HepG2 (cell line): ENCODE measurements around the gene CRYBA1. TPM values are rescaled to one million over a fixed set of nuclear protein-coding genes. Genes with fewer than 3 reads are reported as not detected.

Source experiments
- ARHGAP35 ChIP-seq: sonication (generic); formaldehyde crosslinking; IDR thresholded peaks from 2 replicates; pipeline ENCODE4 v1.9.0; 2022; ENCODE audit warnings: mild to moderate bottlenecking, inconsistent platforms, moderate library complexity, missing genetic modification reagents, borderline replicate concordance
- CREB1 ChIP-seq, 2 experiments: fragments of 450-650 bp in 1 of 2; IDR thresholded peaks; 2 replicates each; pipeline ENCODE4 v1.6.1; 2016 to 2017; ENCODE audit warnings: control low read depth in 1 of 2, mild to moderate bottlenecking in 1 of 2, missing compliant biosample characterization in 1 of 2, missing genetic modification characterization in 1 of 2
- CREM ChIP-seq, 2 experiments: sonication (generic) in 1 of 2; formaldehyde crosslinking in 1 of 2; IDR thresholded peaks; 2 replicates each; pipeline versions ENCODE4 v1.4.0 to v1.6.1; 2016 to 2020; ENCODE audit warnings: antibody characterized with exemption in 1 of 2, mild to moderate bottlenecking in 1 of 2, missing genetic modification reagents in 1 of 2
- GPN1 ChIP-seq: sonication (generic); formaldehyde crosslinking; IDR thresholded peaks from 2 replicates; pipeline ENCODE4 v1.5.1; 2020; ENCODE audit warnings: missing genetic modification reagents, borderline replicate concordance
- HNF4A ChIP-seq: sonication (generic); formaldehyde crosslinking; IDR thresholded peaks from 2 replicates; pipeline ENCODE4 v1.4.0; 2020; ENCODE audit warnings: missing genetic modification reagents
- KAT2B ChIP-seq: fragments of 150-350 bp; IDR thresholded peaks from 2 replicates; pipeline ENCODE4 v1.6.1; 2014; ENCODE audit warnings: low read depth, low read length, borderline replicate concordance
- KLF6 ChIP-seq: IDR thresholded peaks from 2 replicates; pipeline ENCODE4 v1.8.0; 2016; ENCODE audit warnings: missing biosample characterization, missing genetic modification reagents
- MAFK ChIP-seq, 2 experiments: IDR thresholded peaks in 1 of 2; conservative IDR thresholded peaks in 1 of 2; 2 replicates each; pipeline ENCODE4 v1.6.1; 2011; ENCODE audit warnings: improper control_type of control experiment in 2 of 2, low read length in 2 of 2
- MEF2D ChIP-seq: sonication (generic); formaldehyde crosslinking; IDR thresholded peaks from 2 replicates; pipeline ENCODE4 v1.5.1; 2020; ENCODE audit warnings: mild to moderate bottlenecking, missing genetic modification reagents
- MTERF4 ChIP-seq: sonication (generic); formaldehyde crosslinking; IDR thresholded peaks from 2 replicates; pipeline ENCODE4 v1.8.0; 2023; ENCODE audit warnings: mild to moderate bottlenecking, missing genetic modification reagents
- PREB ChIP-seq: sonication (generic); formaldehyde crosslinking; IDR thresholded peaks from 2 replicates; pipeline ENCODE4 v1.4.0; 2020; ENCODE audit warnings: missing genetic modification reagents
- SYNCRIP ChIP-seq: fragments of 200-400 bp; formaldehyde crosslinking; IDR thresholded peaks from 2 replicates; pipeline ENCODE4 v1.6.1; 2018; ENCODE audit warnings: mild to moderate bottlenecking, low read depth, low read length; ENCODE audit not compliant: insufficient read depth
- TAF1 ChIP-seq: sonication (generic); formaldehyde crosslinking; IDR thresholded peaks from 2 replicates; pipeline ENCODE4 v1.4.0; 2020; ENCODE audit warnings: missing genetic modification reagents
- TCF7 ChIP-seq: sonication (generic); IDR thresholded peaks from 2 replicates; pipeline ENCODE4 v1.6.1; 2016; ENCODE audit warnings: antibody characterized with exemption, low read depth
- ZFYVE20 ChIP-seq: sonication (generic); formaldehyde crosslinking; IDR thresholded peaks from 2 replicates; pipeline ENCODE4 v1.8.0; 2023; ENCODE audit warnings: low read depth, mild to moderate bottlenecking, moderate library complexity, missing genetic modification reagents, borderline replicate concordance
- ZKSCAN5 ChIP-seq: sonication (generic); formaldehyde crosslinking; IDR thresholded peaks from 2 replicates; pipeline ENCODE4 v1.5.1; 2020; ENCODE audit warnings: mild to moderate bottlenecking, missing genetic modification reagents
- ZNF232 ChIP-seq: sonication (generic); formaldehyde crosslinking; IDR thresholded peaks from 2 replicates; pipeline ENCODE4 v1.4.0; 2020; ENCODE audit warnings: missing genetic modification reagents, borderline replicate concordance
- ZNF263 ChIP-seq: sonication (generic); formaldehyde crosslinking; IDR thresholded peaks from 2 replicates; pipeline ENCODE4 v1.4.0; 2020; ENCODE audit warnings: missing genetic modification reagents
- ZNF513 ChIP-seq: sonication (generic); formaldehyde crosslinking; conservative IDR thresholded peaks from 2 replicates; pipeline ENCODE4 v1.5.0; 2020; ENCODE audit warnings: missing genetic modification reagents
- ZNF563 ChIP-seq: sonication (generic); formaldehyde crosslinking; IDR thresholded peaks from 2 replicates; pipeline ENCODE4 v1.8.0; 2022; ENCODE audit warnings: mild to moderate bottlenecking, moderate library complexity, missing genetic modification reagents
- ZNF572 ChIP-seq: sonication (generic); formaldehyde crosslinking; IDR thresholded peaks from 2 replicates; pipeline ENCODE4 v1.5.1; 2020; ENCODE audit warnings: mild to moderate bottlenecking, missing genetic modification reagents
- ZSCAN25 ChIP-seq: sonication (generic); formaldehyde crosslinking; IDR thresholded peaks from 2 replicates; pipeline ENCODE4 v1.8.0; 2022; ENCODE audit warnings: mild to moderate bottlenecking, missing genetic modification reagents
- polyA plus RNA-seq, 8 experiments: library from polyadenylated mRNA; depleted of rRNA in 3 of 8; stranded (reverse) in 7 of 8; unstranded in 1 of 8; fragments of >200 nt; fragmentation: Illumina TruSeq in 4 of 8; extraction: Trizol in 4 of 8; gene quantifications; 2 replicates each; pipeline versions ENCODE4 v1.2.1 to v1.2.3, GENCODE V29; 2011 to 2016; ENCODE audit warnings: low read depth in 4 of 8, missing spikeins in 1 of 8, mixed read lengths in 1 of 8; ENCODE audit not compliant: insufficient read depth in 1 of 8
- total RNA-seq, 5 experiments: library from RNA; depleted of rRNA; stranded (reverse); fragments of >200 nt; fragmentation: Illumina TruSeq; extraction: Trizol; gene quantifications; 2 replicates each; pipeline ENCODE4 v1.2.3, GENCODE V29; 2016; ENCODE audit warnings: low read depth in 1 of 5

CRYBA1 gene
- total and polyA plus RNA-seq, 2 of the 13 experiments (the other 11 are each of a cell fraction or from before 2014, with no cell fraction given) = not detected

GRCh38 chr17:29293890-29294579, 47.4 kb downstream of the CRYBA1 start, which contains the start of gene NUFIP2 (continued):
- TF ChIP-seq ZNF513 (CRISPR knock-in tag) (no peak), CREB1 (IDR thresholded peaks at IDR 0.05) (peak; percentile 81), CREB1 (CRISPR knock-in tag; IDR thresholded peaks at IDR 0.05) (peak; percentile 90), ZNF572 (CRISPR knock-in tag) (no peak; the same call in 1 of the 2 replicates), ZNF232 (CRISPR knock-in tag) (peak; percentile 63; the same call in 1 of the 2 replicates), ZKSCAN5 (CRISPR knock-in tag) (peak; percentile 69; the same call in 1 of the 2 replicates), GPN1 (no peak), PREB (CRISPR knock-in tag) (no peak), TAF1 (peak; percentile 99), KAT2B (no peak), ZNF263 (0 out of 2 replicates have a peak, but pooled peaks have one; percentile 15), MEF2D (CRISPR knock-in tag) (peak; percentile 85), CREM (IDR thresholded peaks at IDR 0.05) (peak; percentile 80), CREM (CRISPR knock-in tag; IDR thresholded peaks at IDR 0.05) (no peak), ZFYVE20 (CRISPR knock-in tag) (peak; percentile 39; the same call in 1 of the 2 replicates), MAFK (conservative IDR thresholded peaks at IDR 0.05 in 1 of 2, IDR thresholded peaks at IDR 0.05 in 1 of 2; ENCODE audit: low read length in 2 of 2) (no peak), KLF6 (CRISPR knock-in tag) (peak; percentile 88), ZNF563 (CRISPR knock-in tag) (no peak), ZSCAN25 (peak; percentile 63; the same call in 1 of the 2 replicates), TCF7 (no peak), MTERF4 (CRISPR knock-in tag) (no peak), ARHGAP35 (CRISPR knock-in tag) (peak; percentile 81; the same call in 1 of the 2 replicates), HNF4A (CRISPR knock-in tag) (no peak), SYNCRIP (no peak)
